ENCODE results near the gene ZNF207.
A peak's percentile ranks its signal among the peaks of the same experiment; 100 is the strongest.
"Not testable (repeated sequence)": the region's sequence is repeated elsewhere in the genome, so short reads cannot be mapped to it uniquely, and the experiment has no call there.

Gene ZNF207

GRCh38 chr17:32335687-32336086, 14.3 kb upstream of the ZNF207 start:
- DNase-seq = peak; percentile 45

GRCh38 chr17:32341141-32341856, 8.7 kb upstream of the ZNF207 start:
- DNase-seq = peak; percentile 20

- peak; percentile 66 for DNase-seq
Observed at GRCh38 chr17:32341857-32342602, 7.9 kb upstream of the ZNF207 start, which contains the start of gene C17orf75. C17orf75 (minus strand) TSS chr17:32342173; CDS start chr17:32342139, 34 bp downstream.

GRCh38 chr17:32342603-32343325, 7.2 kb upstream of the ZNF207 start:
- DNase-seq = no peak

GRCh38 chr17:32345951-32346600, 3.9 kb upstream of the ZNF207 start:
- no peak for DNase-seq

- no peak for DNase-seq
Observed at GRCh38 chr17:32348483-32348800, 1.5 kb upstream of the ZNF207 start.

GRCh38 chr17:32349503-32349853, 479 bp upstream of the ZNF207 start:
- DNase-seq = no peak

GRCh38 chr17:32350666-32351418, 885 bp downstream of the ZNF207 start:
- DNase-seq = peak; percentile 55

- not testable (repeated sequence) for DNase-seq
Observed at GRCh38 chr17:32352734-32353133, 2.8 kb downstream of the ZNF207 start.

GRCh38 chr17:32355649-32356377, 5.9 kb downstream of the ZNF207 start:
- DNase-seq = peak; percentile 30

- DNase-seq = no peak
Observed at GRCh38 chr17:32356378-32356743, 6.4 kb downstream of the ZNF207 start.

GRCh38 chr17:32356750-32357149, 6.8 kb downstream of the ZNF207 start:
- DNase-seq = no peak

GRCh38 chr17:32357615-32358014, 7.7 kb downstream of the ZNF207 start:
- DNase-seq = no peak

GRCh38 chr17:32361270-32361669, 11.3 kb downstream of the ZNF207 start:
- no peak for DNase-seq

- DNase-seq = no peak
Observed at GRCh38 chr17:32370426-32370825, 20.5 kb downstream of the ZNF207 start.

- no peak for DNase-seq
Observed at GRCh38 chr17:32382526-32383223, 32.7 kb downstream of the ZNF207 start.

- DNase-seq = no peak
Observed at GRCh38 chr17:32383926-32384434, 34.0 kb downstream of the ZNF207 start.

- no peak for DNase-seq
Observed at GRCh38 chr17:32385121-32385520, 35.2 kb downstream of the ZNF207 start.

GRCh38 chr17:32385971-32386370, 36.0 kb downstream of the ZNF207 start:
- no peak for DNase-seq

- no peak for DNase-seq
Observed at GRCh38 chr17:32386844-32387243, 36.9 kb downstream of the ZNF207 start.

GRCh38 chr17:32388128-32388527, 38.2 kb downstream of the ZNF207 start:
- DNase-seq = not testable (repeated sequence)
